ENCODE data around the gene NCOA3.

Gene NCOA3

DNA sequence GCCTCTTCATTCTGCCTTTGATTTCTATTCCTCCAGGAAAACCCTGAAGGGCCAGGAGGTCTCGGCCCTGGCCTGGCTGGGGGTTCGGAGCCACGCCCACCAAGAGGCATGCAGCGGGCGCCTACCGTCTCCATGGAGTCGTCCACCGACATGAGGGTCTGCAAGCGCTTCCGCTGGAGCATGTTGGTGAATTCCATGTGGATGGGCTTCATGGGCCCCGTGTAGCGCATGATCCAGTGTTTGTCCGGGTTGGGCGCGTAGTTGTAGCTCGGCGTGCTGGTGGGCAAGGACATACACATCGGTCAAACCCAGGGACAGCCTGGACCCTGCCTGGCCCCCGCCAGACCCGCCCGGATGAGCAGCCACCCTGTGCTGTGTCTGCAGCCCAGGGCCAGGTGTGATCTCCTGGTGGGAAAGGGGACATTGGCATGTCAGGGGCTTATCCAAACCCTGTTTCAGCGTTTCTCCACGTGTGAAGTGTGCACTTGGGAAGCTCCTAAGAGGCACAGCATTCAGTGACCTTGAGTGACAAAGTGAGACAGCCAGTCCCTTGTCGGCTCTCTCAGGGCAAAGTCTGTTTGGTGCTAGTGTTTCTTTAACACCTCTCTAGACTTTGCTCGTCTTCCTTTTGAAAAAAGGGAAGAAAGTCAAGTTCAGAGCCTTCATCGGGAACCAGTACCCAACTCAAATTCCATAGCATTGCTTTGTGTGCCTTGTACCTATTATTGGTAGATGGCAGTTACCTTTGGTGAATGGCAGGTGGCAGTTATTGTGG, 182.8 kb downstream of the NCOA3 start:
- DNase-seq = no peak

GRCh38 chr20:47686545-47686944, 184.9 kb downstream of the NCOA3 start:
- DNase-seq = no peak

DNA sequence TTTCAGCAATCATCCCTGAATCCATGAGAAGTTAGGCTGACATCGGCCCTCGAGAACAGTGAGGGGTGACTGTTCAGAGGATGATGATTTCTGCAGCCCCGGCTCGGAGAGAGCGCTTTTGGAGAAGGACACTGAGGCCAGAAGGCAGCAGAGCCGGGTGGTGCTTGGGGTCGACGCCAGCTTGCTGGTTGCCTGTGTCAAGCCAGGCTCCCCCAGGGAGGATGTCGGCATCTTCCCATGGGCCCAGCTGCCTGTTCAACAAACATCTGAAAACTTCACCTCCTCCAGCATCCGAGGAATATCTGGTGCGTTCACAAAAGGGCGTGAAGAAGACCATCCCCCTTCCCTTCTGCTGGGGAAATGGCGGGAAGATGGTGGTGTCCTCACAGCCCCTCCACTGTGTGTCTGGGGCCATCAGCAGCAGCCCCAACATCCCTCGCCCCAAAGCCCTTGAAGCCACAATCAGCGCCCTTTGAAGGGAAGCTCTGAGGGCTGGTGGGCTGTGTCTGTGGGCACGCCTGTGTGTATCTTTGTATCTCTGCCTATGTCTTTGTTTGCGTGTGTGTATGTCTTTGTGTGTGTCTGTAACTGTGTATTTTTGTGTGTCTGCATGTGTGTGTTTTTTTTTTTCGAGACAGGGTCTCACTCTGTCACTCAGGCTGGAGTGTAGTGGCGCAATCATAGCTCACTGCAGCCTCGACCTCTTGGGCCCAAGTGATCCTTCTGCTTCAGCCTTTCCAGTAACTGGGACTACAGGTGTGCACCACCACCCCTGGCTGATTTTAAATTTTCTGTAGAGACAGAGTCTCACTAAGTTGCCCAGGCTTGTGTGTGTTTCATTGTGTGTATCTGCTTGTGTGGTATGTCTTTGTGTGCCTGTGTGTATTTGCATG, 185.7 kb downstream of the NCOA3 start:
- no peak for DNase-seq

DNA sequence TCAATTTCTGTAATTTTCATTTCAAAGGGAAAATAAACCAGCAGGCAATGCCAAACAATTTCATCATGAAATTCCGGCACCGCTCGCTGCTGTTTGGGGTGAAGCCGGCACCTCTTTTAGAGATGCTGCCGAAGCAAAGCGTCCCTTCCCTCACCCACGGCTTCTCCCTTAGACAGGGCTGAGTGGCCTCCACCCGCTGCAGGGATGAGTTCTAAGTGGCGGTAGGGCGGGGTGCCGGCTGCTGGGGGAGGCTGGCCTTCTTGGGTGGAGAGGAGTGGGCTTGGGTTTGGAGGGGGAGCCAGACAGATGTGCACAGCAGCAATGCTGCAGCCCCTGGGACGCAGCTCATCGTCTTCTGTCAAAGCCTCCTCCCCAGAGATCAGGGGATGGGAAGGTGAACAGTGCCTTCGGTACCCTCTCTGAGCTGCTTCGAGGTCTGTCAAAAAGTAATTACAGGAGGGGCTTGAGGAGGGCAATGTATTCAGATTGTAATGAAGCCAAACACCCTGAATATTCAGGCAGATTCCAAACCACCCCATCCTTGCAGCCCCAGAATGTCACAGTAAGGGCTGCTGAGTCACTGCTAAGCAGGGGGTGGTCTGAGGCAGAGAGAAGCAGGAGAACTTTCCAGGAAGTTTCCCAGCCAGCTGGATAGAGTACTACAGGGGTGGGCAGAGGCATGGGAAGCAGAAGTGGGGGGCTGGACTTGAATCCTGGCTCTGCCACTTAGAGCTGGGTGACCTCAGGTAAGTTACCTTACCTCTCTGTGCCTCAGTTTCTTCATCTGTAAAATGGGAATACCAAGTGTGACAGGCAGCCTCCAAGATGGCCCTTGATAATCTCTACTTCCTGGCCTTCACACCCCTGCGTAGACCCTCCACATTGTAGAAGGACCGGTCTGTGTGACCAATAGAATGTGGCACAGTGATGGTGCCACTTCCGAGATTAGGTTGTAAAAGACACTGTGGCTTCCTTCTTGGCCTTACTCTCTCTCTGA, 187.0 kb downstream of the NCOA3 start:
- no peak for DNase-seq

GRCh38 chr20:47689731-47690130, 188.0 kb downstream of the NCOA3 start:
- DNase-seq = no peak

DNA sequence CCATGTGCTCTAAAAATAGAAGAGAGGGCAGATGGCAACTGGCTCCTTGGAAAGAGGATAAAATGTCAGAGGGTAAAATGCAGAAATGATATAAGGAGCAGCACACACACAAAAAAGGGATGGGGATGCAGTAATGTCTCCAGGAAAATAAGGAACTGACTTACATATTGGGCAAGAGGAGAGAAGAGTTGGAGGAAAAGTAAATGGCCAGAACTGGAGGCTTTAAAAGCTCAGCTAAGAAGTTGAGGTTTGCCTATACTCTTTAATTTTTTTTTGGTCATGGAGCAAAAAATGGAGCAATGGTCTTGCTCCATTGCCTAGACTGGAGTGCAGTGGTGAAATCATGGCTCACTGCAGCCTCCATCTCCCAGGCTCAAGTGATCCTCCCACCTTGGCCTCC, 189.9 kb downstream of the NCOA3 start:
- DNase-seq = no peak

DNA sequence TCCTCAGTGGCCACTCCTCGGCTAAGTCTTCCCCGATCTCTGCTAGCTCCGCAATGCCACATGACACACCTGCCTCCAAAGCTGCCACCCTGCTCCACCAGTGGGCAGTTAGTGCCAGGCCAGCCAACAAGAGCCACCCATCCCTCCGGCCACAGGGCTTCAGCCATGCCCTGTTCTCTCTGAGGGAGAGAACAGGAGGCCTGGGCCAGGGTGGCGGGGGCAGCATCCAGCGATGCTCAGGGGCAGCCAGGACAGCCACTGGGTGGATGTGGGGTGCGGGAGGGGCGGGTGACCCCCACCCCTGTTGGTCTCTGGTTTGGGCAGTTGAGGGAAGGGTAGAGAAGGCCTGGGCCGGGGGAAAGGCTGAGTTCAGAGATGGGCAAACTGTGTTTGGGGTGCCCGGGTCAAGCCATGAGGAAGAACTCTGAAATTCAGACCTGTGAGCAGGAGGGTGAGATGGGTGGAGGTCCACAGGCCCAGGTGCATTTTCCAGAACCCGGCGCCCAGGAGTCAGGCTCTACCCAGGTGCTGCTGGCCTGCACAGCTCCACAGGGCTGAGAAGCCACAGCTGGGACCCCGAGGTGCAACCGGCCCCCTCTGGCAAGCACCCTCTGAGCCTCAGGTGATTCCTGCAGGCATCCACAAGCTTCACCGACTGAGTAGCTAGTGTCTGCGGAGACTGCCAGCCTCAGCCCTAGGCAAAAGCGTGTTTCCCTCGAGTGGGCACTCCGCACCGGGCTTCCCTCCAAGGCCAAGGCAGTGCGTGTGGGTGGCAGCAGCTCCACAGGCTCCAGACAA, 192.5 kb downstream of the NCOA3 start:
- no peak for DNase-seq

GRCh38 chr20:47696856-47697255, 195.2 kb downstream of the NCOA3 start:
- DNase-seq = no peak

DNA sequence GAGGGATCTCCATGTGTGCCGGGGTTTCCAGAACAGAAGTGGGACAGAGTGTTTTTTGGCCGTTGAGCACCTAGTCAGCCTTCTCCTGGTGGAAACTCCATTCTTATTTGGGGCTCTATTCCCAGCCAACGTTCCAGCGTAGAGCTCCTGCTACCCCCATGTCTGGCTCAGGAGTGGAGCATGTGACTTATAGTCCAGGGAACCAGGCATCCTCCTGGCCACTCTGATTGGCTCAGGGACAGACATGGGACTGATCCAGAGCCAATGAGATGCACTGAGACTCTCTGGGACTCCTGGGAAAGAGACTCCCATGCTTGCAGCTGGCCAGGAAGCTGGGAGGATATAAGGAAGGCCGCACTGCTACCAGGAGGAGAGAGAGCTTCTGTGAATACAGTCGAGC, 196.5 kb downstream of the NCOA3 start:
- no peak for DNase-seq

DNA sequence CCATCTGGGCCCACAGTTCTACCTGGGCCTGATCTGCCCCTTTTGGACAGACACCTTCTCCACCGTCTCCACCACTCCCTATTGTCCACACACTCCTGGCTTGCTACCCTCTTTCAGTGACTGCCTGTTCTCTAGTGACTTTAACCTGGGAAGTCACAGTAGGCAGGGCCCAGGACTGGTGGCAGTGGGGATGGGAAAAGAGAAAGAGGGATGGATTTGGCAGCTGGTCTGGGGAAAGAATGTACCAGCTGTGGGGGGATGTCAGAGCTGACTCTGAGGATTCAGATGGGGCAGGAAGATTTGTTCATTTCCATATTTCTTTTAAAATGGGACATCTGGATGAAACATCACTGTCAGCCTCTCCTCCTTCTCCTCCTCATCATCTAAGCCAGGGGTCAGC, 198.1 kb downstream of the NCOA3 start:
- no peak for DNase-seq

GRCh38 chr20:47700327-47700726, 198.6 kb downstream of the NCOA3 start:
- DNase-seq = peak in 1 of 5 experiments; percentile 34

DNA sequence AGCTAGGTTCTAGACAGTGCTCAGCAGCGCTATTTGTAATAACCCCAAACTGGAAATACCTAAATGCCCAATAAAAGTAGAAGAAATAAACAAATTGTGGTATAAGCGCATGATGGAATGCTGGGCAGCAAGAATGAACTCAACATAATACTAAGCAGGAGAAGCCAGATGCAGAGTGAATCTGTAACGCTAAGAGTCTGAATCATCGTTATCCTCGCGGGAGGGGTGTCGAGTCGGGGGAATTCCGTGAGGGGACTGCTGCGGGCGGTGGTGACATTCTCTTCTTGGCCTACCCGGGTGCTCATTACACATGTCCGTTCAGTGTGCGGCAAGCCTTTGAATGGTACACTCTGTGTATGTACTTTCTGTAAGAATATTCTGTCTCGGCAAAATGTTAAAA, 199.9 kb downstream of the NCOA3 start:
- no peak for DNase-seq

- DNase-seq = no peak
These were observed 202.1 kb downstream of the NCOA3 start for GRCh38 chr20:47703748-47704147.

- DNase-seq = no peak
These were observed 203.2 kb downstream of the NCOA3 start for GRCh38 chr20:47704746-47705496.

DNA sequence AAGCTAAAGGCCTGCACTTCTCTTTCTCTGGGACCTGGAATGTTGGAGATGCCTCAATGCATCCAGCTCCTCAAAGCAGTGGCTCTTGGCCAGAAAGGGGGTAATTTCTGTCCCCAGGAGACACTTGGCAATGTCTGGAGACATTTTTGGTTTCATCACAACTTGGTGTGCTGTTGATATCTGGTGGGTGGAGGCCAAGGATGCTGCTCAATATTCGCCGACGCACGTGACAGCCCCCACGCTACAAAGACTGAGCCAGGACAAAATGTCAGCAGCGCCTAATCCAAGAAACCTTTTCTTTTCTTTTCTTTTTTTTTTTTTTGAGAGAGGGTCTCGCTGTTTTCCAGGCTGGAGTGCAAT, 203.8 kb downstream of the NCOA3 start:
- no peak for DNase-seq

- no peak for DNase-seq
These were observed 204.7 kb downstream of the NCOA3 start for GRCh38 chr20:47706345-47706744.
